ENCODE results near the gene NME7. TPM values are rescaled to one million over a fixed set of nuclear protein-coding genes. Genes with fewer than 3 reads are reported as not detected.

NME7 gene
- polyA plus RNA-seq, 1 of the 3 experiments (the other 2 are of a cell fraction) = 13.7 TPM

- TF ChIP-seq, protein P1, sequence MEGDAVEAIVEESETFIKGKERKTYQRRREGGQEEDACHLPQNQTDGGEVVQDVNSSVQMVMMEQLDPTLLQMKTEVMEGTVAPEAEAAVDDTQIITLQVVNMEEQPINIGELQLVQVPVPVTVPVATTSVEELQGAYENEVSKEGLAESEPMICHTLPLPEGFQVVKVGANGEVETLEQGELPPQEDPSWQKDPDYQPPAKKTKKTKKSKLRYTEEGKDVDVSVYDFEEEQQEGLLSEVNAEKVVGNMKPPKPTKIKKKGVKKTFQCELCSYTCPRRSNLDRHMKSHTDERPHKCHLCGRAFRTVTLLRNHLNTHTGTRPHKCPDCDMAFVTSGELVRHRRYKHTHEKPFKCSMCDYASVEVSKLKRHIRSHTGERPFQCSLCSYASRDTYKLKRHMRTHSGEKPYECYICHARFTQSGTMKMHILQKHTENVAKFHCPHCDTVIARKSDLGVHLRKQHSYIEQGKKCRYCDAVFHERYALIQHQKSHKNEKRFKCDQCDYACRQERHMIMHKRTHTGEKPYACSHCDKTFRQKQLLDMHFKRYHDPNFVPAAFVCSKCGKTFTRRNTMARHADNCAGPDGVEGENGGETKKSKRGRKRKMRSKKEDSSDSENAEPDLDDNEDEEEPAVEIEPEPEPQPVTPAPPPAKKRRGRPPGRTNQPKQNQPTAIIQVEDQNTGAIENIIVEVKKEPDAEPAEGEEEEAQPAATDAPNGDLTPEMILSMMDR (IDR thresholded peaks at IDR 0.05) = no peak
- TF ChIP-seq EZH2phosphoT487 (IDR thresholded peaks at IDR 0.05; ENCODE audit: borderline replicate concordance, low read depth) = no peak
- TF ChIP-seq USF2 (IDR thresholded peaks at IDR 0.05; ENCODE audit: borderline replicate concordance, low read depth, low read length) = no peak
- TF ChIP-seq FOSL2 (IDR thresholded peaks at IDR 0.05; ENCODE audit: borderline replicate concordance, low read depth) = no peak
- TF ChIP-seq YY1 (IDR thresholded peaks at IDR 0.05; ENCODE audit: low read depth) = no peak
- no peak for TF ChIP-seq FOXJ3 (CRISPR knock-in tag; IDR thresholded peaks at IDR 0.05)
- TF ChIP-seq CHD2 (IDR thresholded peaks at IDR 0.05; ENCODE audit: low read length, partially characterized antibody) = no peak
Observed at GRCh38 chr1:169236880-169237279, 130.7 kb downstream of the NME7 start (continued).

DNA sequence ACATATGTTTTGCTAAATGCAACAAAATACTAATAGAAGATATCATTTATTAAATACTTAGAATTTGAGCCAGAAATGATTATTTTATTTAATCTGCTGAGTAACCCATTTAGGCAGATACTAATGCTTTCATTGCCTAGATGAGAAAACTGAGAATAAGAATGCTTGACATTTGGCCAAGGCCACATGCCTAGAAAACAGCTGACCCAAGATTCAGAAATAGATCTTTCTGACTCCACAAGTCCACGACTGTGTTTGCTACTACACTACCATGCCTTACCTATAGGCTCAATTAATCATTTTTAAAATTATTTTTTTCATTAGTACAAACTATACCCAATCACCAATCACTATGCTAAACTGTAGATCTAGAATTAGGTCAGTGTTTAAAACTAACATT is 131.5 kb downstream of the NME7 start:
- peaks cover 10% of the 10 kb centered on the region for H3F3A ChIP-seq (replicated peaks; ENCODE audit: insufficient read depth)
- ChIA-PET POLR2A (no interaction called here), CTCF (no interaction called here)
- H3K4me1 ChIP-seq (ENCODE audit: control insufficient read depth in 1 of 2, insufficient read depth in 2 of 2, low read depth in 1 of 2, low read length in 1 of 2) = peaks cover 0 to 4% of the 10 kb centered on the region in 2 experiments; a peak in 1 of 4 replicates
- TF ChIP-seq, protein P2, sequence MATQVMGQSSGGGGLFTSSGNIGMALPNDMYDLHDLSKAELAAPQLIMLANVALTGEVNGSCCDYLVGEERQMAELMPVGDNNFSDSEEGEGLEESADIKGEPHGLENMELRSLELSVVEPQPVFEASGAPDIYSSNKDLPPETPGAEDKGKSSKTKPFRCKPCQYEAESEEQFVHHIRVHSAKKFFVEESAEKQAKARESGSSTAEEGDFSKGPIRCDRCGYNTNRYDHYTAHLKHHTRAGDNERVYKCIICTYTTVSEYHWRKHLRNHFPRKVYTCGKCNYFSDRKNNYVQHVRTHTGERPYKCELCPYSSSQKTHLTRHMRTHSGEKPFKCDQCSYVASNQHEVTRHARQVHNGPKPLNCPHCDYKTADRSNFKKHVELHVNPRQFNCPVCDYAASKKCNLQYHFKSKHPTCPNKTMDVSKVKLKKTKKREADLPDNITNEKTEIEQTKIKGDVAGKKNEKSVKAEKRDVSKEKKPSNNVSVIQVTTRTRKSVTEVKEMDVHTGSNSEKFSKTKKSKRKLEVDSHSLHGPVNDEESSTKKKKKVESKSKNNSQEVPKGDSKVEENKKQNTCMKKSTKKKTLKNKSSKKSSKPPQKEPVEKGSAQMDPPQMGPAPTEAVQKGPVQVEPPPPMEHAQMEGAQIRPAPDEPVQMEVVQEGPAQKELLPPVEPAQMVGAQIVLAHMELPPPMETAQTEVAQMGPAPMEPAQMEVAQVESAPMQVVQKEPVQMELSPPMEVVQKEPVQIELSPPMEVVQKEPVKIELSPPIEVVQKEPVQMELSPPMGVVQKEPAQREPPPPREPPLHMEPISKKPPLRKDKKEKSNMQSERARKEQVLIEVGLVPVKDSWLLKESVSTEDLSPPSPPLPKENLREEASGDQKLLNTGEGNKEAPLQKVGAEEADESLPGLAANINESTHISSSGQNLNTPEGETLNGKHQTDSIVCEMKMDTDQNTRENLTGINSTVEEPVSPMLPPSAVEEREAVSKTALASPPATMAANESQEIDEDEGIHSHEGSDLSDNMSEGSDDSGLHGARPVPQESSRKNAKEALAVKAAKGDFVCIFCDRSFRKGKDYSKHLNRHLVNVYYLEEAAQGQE (IDR thresholded peaks at IDR 0.05; ENCODE audit: low read depth, low read length) = no peak
- TF ChIP-seq POLR2AphosphoS5 (IDR thresholded peaks at IDR 0.05; ENCODE audit: low read depth, low read length) = no peak
- TF ChIP-seq, protein P3, sequence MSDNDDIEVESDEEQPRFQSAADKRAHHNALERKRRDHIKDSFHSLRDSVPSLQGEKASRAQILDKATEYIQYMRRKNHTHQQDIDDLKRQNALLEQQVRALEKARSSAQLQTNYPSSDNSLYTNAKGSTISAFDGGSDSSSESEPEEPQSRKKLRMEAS (IDR thresholded peaks at IDR 0.05; ENCODE audit: low read depth) = no peak
- TF ChIP-seq, protein P1 (IDR thresholded peaks at IDR 0.05) = no peak
- TF ChIP-seq, protein P4, sequence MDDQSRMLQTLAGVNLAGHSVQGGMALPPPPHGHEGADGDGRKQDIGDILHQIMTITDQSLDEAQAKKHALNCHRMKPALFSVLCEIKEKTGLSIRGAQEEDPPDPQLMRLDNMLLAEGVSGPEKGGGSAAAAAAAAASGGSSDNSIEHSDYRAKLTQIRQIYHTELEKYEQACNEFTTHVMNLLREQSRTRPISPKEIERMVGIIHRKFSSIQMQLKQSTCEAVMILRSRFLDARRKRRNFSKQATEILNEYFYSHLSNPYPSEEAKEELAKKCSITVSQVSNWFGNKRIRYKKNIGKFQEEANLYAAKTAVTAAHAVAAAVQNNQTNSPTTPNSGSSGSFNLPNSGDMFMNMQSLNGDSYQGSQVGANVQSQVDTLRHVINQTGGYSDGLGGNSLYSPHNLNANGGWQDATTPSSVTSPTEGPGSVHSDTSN (IDR thresholded peaks at IDR 0.05) = peak; percentile 12; the same call in 1 of the 2 replicates
- TF ChIP-seq JUND (IDR thresholded peaks at IDR 0.05) = no peak
- no peak for TF ChIP-seq CHD2 (IDR thresholded peaks at IDR 0.05; ENCODE audit: low read length, partially characterized antibody)
- no peak for TF ChIP-seq ELF1 (IDR thresholded peaks at IDR 0.05)
- no peaks in the 10 kb centered on the region for H3K79me2 ChIP-seq (ENCODE audit: insufficient read depth)
- H3K4me2 ChIP-seq = no peak overlapping the region
- H3K27me3 ChIP-seq (ENCODE audit: insufficient read depth) = no peaks in the 10 kb centered on the region
- H3K27ac ChIP-seq (ENCODE audit: low read depth in 2 of 2, low read length in 1 of 2) = no peak overlapping the region
- WGBS (ENCODE audit: low lambda C conversion rate) = 80% methylated on average over 1 of the region's 1 CpG
- H3K9me2 ChIP-seq = no peaks in the 10 kb centered on the region
- no peaks in the 10 kb centered on the region for H4K20me1 ChIP-seq (ENCODE audit: insufficient read depth)
- H3K9ac ChIP-seq = no peak overlapping the region
- DNase-seq = no peak
- H3K9me3 ChIP-seq = no peaks in the 10 kb centered on the region
- H3K4me3 ChIP-seq (ENCODE audit: low read depth in 2 of 2, low read length in 1 of 2) = no peak overlapping the region
- H3K36me3 ChIP-seq (replicated peaks in 1 of 2; ENCODE audit: control insufficient read depth in 1 of 2, insufficient read depth in 2 of 2, low read length in 1 of 2) = peaks cover 13 to 33% of the 10 kb centered on the region in 2 experiments
- H2AFZ ChIP-seq (ENCODE audit: low read depth) = no peak overlapping the region

Measured in SK-N-SH (cell line).